Ramos (cell line): ENCODE data around the gene ST7.

ENCODE experiments used
- in situ Hi-C: fragments of 300-500 bp; cut with MboI; formaldehyde crosslinking; loops from one replicate; pipeline ENCODE4 v1.14.3; 2022; ENCODE audit warnings: low sequenced_read_pairs; ENCODE audit not compliant: unreplicated experiment

ST7 gene

DNA sequence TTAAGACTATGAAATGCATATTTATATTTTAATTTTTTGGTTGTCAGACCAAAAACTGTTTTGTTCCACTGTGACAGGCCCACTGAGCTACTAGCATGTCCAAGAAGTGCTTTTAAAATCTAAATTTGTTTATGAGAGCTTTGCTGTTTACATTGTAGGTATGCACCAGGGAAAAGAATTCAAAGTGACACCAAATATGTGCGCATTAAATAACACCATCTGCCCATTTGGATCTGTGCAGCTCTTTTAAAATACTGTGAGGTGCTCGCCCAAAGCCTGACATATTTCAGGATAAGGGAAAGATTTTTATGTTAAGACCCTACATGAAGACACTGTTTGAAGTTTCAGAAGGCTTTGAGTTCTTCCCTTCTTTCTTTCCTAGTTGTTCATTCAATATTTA lies 162.9 kb downstream of the ST7 start:
- in situ Hi-C loops = no loop called here

GRCh38 chr7:117117172-117117571 lies 163.9 kb downstream of the ST7 start:
- in situ Hi-C loops = no loop called here

DNA sequence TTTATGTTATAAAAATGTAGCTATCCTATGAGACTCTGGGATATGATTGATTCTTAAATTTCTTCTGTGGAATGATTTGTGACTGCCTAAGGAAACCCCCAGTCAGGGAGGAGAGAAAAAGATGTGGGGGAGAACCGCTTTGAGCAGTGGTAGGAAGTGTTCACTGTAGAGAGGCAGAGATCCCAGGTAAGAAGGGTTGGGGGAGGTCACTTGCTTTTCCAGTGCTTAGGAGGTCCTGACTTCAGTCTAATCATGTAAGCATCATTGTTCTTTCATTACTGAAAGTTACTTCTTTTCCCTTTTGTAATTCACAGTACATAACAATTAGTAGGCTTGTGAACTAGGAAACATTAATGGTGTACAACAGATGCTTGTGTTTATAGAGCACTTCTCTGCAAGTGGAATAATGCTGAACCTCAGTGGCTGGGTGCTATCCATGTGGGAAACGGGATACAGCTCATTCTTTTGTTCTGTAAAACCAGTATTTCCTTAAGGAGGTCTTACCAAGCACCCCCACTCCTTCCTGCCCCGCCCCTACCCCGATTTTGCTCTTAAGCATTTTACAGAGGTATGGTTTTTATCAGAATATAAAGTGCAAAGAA lies 165.4 kb downstream of the ST7 start:
- in situ Hi-C loops = no loop called here

DNA sequence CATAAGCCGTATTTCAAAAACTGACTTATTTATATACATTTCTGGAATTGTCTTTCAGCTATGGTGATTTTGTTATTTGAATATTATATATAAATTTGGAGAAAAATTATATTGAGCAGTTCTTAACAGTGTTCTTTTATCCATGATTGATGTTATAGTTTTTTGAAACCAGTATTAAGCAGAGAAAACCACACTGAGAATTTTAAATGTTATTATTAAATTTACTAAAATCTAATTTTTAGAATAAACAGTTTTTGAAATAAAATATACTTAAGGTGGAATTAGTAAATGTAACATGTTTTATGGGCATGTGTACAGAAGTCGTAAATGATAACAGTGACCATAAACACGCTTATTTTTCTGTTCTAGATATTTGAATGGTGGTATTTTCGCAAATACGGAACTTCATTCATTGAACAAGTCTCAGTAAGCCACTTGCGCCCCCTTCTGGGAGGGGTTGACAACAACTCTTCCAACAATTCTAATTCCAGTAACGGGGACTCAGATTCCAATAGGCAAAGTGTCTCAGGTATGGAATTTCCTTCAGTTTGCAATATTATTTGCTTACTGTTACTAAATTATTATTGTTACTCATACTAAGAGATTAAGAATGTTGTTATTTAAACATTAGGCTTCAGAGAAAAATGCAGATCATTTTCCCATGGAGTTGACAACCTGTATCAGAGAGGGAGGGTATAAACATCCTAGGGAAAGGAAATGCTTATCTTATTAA lies 166.1 kb downstream of the ST7 start:
- in situ Hi-C loops = no loop called here

- in situ Hi-C loops = loop anchor here (5.0 kb wide), 1 partner anchor 193 kb away; no protein-coding TSS in a partner anchor
Observed at GRCh38 chr7:117120321-117120720, 167.0 kb downstream of the ST7 start.

DNA sequence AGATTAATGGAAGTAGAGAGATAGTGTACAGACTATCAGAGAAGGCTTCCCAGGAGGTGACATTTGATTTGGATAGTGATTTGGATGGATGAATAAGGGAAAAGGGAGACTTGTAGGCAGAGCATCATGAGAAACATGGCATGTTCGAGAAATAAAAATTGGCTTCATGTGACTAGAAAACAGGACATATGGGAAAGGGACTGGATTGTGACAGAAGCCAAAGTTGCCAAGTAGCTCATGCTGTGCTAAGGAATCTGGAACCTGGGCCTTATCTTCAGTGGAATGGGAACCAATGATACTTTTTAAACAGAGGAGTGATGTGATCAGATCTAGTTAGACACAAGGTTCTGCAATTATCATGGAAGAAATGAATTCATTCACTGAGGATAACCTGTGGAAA lies 168.7 kb downstream of the ST7 start:
- in situ Hi-C loops = loop anchor here (5.0 kb wide), 1 partner anchor 195 kb away; no protein-coding TSS in a partner anchor

- in situ Hi-C loops = loop anchor here (5.0 kb wide), 1 partner anchor 195 kb away; no protein-coding TSS in a partner anchor
Observed at GRCh38 chr7:117122536-117122935, 169.2 kb downstream of the ST7 start.

DNA sequence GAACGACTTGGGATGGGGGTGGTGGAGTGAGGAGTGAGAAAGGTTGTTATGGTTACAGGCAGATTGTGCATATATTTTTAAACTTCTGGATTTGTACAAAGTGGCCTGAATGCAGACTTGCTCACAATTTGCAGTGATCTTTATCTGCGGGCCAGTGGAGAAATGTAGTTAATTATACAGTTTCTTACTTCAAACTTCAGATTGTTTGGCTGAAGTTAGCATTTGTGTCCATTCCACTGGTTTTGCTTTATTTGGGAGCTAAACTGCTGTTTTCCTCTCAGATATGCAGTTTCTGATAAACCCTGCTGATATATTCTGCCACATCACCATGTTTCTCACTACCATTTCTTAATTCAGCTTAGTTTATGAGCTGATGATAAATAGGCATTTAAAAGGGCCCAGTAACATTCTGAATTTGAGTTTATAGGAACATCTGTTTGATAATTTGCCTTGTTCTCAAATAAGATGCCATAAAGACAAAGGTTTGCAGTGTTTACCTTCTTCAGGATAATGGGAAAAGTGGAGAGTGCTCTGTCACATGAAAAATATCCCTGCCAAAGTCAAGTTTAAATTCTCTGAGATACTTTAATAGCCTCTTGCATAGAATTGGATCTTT lies 170.1 kb downstream of the ST7 start:
- in situ Hi-C loops = loop anchor here (5.0 kb wide), 1 partner anchor 196 kb away; no protein-coding TSS in a partner anchor

DNA sequence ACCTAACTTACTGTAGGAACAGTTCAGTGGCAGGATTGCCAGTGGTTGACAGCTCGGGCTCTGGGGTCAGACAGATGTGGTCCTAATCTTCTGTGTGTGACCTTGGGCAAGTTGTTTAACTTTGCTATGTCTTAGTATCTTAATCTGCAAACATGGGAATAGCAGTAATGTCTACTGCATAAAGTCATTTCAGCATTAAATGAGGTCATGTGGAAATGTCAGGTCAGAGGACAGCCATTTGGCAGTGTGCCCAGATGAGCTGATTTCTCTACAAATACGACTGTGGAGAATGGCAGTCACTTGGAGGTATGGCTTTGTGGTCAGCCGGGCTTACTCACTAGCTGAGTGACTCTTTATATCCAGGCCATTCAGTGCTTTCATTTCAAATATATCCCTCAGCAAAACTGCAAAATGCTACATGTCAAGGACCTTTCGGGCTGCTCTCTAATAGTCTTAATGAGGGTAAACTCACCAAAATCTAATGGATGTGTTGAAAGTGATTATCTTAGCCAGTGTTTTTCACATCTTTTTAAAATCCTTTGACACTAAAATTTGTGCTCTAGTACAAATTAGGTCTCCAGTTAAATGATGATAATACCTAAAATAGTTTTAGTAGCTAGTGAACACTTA lies 171.4 kb downstream of the ST7 start:
- in situ Hi-C loops = loop anchor here (5.0 kb wide), 1 partner anchor 197 kb away; no protein-coding TSS in a partner anchor

DNA sequence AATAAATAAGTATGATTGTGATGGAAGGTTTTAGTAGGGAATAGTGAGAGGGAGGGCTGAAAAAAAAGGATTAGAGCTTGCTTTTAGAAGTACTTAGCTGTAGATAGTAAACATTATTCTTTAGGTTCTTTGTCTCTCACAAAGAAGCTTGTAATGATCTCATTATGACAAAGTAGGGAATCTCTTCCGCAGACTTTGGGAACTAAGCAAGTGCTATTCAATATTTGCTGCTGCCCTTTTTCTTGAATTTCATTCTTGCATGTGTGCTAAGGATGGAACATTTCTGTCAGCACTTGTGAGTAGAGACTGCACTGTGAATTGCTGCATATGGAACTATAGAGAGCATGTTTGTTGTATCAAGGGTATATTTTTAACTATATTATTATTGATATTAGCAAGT lies 173.4 kb downstream of the ST7 start:
- in situ Hi-C loops = no loop called here

DNA sequence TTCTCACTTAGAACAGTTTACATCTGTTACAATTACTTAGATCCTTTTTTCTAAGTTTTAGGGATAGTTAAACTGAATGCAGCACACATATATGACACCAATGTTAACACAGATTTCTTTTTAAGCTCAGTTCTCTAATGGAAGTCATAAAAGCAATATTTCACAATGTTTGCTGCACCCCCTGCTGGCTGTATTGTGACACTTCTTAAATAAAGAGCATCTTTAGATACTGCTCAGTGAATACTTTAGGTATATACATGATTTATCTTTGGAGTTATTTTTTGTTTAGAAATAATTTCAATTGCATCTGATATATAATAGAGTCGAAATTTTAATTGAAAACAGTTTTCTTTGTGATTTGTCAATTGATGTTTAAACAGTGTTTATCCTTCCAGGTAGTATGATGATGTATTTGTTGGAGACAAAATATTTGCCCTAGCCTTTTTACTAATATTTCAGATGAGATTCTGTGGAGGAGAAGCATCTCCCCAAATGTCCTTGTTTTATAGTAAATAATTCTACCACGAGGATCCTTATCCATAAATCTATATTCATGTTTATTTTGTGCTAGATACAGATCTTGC lies 174.4 kb downstream of the ST7 start:
- in situ Hi-C loops = no loop called here

- in situ Hi-C loops = no loop called here
Observed at GRCh38 chr7:117129521-117129955, 176.2 kb downstream of the ST7 start.

DNA sequence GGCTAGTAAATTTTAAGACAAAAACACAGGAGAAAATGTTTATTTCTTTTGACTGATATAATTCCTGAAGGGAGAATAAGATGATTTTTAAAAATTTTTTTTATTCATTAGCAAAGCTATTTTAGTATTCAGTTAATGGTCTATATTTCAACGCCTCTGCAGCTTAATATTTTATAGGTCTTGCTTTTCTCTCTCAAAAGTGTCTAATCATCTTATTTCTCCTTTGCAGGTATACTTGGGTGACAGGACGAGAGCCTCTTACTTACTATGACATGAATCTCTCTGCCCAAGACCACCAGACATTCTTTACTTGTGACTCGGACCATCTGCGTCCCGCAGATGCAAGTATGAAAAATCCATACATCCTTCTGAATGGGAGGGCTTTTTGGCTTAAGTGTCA lies 177.0 kb downstream of the ST7 start:
- in situ Hi-C loops = no loop called here

- in situ Hi-C loops = no loop called here
Observed at GRCh38 chr7:117132321-117133120, 179.2 kb downstream of the ST7 start.

DNA sequence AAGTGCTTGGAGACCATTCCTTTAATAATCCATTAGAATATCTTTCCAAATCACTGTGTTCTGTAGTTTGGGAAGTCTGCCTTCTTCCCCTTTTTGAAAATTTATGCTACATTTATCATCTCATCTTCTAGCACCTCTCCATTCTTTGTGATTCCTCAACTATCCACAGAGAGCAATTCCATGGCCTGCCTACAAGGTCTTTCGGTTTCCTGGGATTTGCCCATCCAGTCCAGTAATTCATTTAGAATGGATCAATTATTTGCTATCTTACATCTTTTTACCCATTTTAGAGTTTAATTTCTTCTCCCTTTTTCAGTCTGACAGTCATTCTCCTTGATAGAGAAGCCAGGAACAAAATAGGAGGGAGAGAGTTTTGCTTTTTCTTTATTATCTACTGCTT lies 179.8 kb downstream of the ST7 start:
- in situ Hi-C loops = no loop called here

GRCh38 chr7:117134411-117134810 lies 181.1 kb downstream of the ST7 start:
- in situ Hi-C loops = no loop called here

- in situ Hi-C loops = no loop called here
Observed at GRCh38 chr7:117134889-117135552, 181.7 kb downstream of the ST7 start.

DNA sequence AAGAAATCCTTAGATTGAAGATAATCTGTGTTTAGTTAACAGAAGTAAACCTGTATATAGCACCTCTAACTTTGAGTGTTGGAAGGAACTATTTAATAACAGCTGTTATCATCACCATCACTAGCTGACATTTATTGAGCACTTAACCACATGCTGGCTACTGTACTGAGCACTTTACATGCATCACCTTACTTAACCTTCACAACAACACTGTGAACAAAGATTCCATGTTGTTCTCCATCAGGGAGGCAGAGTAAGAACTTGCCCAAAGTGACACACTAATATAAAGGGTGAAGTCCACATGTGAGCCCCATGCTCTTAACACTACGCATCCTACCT lies 182.2 kb downstream of the ST7 start:
- in situ Hi-C loops = no loop called here

- in situ Hi-C loops = no loop called here
Observed at GRCh38 chr7:117137868-117138267, 184.6 kb downstream of the ST7 start.
